RWPE2 (cell line): ENCODE results near the gene FMC1.
"Not testable (repeated sequence)": the region's sequence is repeated elsewhere in the genome, so short reads cannot be mapped to it uniquely, and the experiment has no call there.

Experiments used
- ATAC-seq: fragments of 200-7000 bp; cut with Tn5 transposase; 3 replicates; pipeline ENCODE4 v1.9.1; 2021; ENCODE audit warnings: low read depth
- DNase-seq: peaks from one replicate; pipeline ENCODE4 v3.0.0-alpha.2; 2020; ENCODE audit warnings: low spot score
- H3K27ac ChIP-seq: fragments of 450-650 bp; 2 replicates; pipeline ENCODE4 v1.5.1; 2017; ENCODE audit warnings: mild to moderate bottlenecking; ENCODE audit not compliant: poor library complexity, severe bottlenecking
- H3K27me3 ChIP-seq: fragments of 250-450 bp; sonication (Bioruptor Pico); 2 replicates; pipeline ENCODE4 v1.5.1; 2021; ENCODE audit warnings: mild to moderate bottlenecking, moderate library complexity; ENCODE audit not compliant: insufficient read depth, poor library complexity, severe bottlenecking
- H3K36me3 ChIP-seq: fragments of 250-450 bp; sonication (Bioruptor Pico); 2 replicates; pipeline ENCODE4 v1.5.1; 2020; ENCODE audit warnings: low read depth, mild to moderate bottlenecking, moderate library complexity
- H3K4me1 ChIP-seq: fragments of 250-450 bp; sonication (Bioruptor Pico); 2 replicates; pipeline ENCODE4 v1.5.1; 2021; ENCODE audit warnings: mild to moderate bottlenecking, moderate library complexity; ENCODE audit not compliant: insufficient read depth, poor library complexity, severe bottlenecking
- H3K4me3 ChIP-seq: fragments of 250-450 bp; sonication (Bioruptor Pico); 2 replicates; pipeline ENCODE4 v1.5.1; 2021; ENCODE audit warnings: mild to moderate bottlenecking, moderate library complexity; ENCODE audit not compliant: severe bottlenecking
- H3K9me3 ChIP-seq: fragments of 250-450 bp; sonication (Bioruptor Pico); 2 replicates; pipeline ENCODE4 v1.5.1; 2021; ENCODE audit warnings: mild to moderate bottlenecking, moderate library complexity; ENCODE audit not compliant: severe bottlenecking
- TF ChIP-seq, protein P1 (sequence below): fragments of 450-650 bp; IDR thresholded peaks from one replicate; pipeline ENCODE4 v1.5.1; 2017; ENCODE audit warnings: mild to moderate bottlenecking, moderate library complexity; ENCODE audit not compliant: poor library complexity, severe bottlenecking

FMC1 gene

GRCh38 chr7:139321071-139321745, 19.9 kb upstream of the FMC1 start:
- no peak overlapping the region for H3K4me3 ChIP-seq
- no peaks in the 10 kb centered on the region for H3K9me3 ChIP-seq
- H3K4me1 ChIP-seq = no peaks in the 10 kb centered on the region
- DNase-seq = no peak
- no peaks in the 10 kb centered on the region for H3K36me3 ChIP-seq
- TF ChIP-seq, protein P1, sequence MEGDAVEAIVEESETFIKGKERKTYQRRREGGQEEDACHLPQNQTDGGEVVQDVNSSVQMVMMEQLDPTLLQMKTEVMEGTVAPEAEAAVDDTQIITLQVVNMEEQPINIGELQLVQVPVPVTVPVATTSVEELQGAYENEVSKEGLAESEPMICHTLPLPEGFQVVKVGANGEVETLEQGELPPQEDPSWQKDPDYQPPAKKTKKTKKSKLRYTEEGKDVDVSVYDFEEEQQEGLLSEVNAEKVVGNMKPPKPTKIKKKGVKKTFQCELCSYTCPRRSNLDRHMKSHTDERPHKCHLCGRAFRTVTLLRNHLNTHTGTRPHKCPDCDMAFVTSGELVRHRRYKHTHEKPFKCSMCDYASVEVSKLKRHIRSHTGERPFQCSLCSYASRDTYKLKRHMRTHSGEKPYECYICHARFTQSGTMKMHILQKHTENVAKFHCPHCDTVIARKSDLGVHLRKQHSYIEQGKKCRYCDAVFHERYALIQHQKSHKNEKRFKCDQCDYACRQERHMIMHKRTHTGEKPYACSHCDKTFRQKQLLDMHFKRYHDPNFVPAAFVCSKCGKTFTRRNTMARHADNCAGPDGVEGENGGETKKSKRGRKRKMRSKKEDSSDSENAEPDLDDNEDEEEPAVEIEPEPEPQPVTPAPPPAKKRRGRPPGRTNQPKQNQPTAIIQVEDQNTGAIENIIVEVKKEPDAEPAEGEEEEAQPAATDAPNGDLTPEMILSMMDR = peak; percentile 30
- ATAC-seq = no peak
- no peaks in the 10 kb centered on the region for H3K27me3 ChIP-seq
- H3K27ac ChIP-seq = no peak overlapping the region

DNA sequence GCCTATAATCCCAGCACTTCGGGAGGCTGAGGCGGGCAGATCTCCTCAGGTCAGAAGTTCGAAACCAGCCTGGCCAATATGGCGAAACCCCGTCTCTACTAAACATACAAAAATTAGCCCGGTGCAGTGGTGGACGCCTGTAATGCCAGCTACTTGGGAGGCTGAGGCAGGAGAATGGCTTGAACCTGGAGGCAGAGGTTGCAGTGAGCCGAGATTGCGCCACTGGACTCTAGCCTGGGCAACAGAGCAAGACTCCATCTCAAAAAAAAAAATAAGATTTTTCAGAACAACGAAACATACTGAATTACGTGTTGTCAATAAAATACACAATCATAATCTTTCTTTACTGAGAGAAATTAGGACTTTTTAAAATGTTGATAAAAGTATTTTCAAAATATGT, 16.4 kb upstream of the FMC1 start:
- not testable (repeated sequence) for H3K27ac ChIP-seq, DNase-seq, H3K9me3 ChIP-seq, H3K27me3 ChIP-seq, H3K4me3 ChIP-seq, ATAC-seq, H3K4me1 ChIP-seq, H3K36me3 ChIP-seq

DNA sequence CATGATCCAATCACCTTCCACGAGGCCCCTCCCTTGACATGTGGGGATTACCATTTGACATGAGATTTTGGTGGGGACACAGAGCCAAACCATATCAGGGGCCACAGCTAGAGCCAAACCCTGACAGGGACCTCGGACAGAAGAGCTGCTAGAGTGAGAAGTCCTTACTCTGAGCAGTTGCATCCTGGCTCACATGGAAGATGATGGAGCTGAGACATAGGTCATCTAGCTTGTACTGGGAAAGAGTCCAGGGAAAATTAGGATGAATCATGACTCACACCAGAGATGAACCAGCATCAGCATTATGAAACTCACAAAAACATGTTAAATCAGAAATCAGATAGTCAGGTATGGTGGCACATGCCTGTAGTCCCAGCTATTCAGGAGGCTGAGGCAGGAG, 12.8 kb upstream of the FMC1 start:
- Histone ChIP-seq H3K36me3 (no peaks in the 10 kb centered on the region), H3K27me3 (no peaks in the 10 kb centered on the region), H3K4me1 (no peaks in the 10 kb centered on the region), H3K9me3 (no peaks in the 10 kb centered on the region), H3K27ac (no peak overlapping the region), H3K4me3 (no peak overlapping the region)
- ATAC-seq (peak; percentile 95), DNase-seq (no peak)
- TF ChIP-seq, protein P1 = no peak

GRCh38 chr7:139329119-139329518, 12.0 kb upstream of the FMC1 start:
- Histone ChIP-seq H3K36me3 (no peaks in the 10 kb centered on the region), H3K27ac (no peak overlapping the region), H3K9me3 (no peaks in the 10 kb centered on the region), H3K27me3 (no peaks in the 10 kb centered on the region), H3K4me3 (no peak overlapping the region), H3K4me1 (no peaks in the 10 kb centered on the region)
- TF ChIP-seq, protein P1 = no peak
- no peak for ATAC-seq
- DNase-seq = no peak

DNA sequence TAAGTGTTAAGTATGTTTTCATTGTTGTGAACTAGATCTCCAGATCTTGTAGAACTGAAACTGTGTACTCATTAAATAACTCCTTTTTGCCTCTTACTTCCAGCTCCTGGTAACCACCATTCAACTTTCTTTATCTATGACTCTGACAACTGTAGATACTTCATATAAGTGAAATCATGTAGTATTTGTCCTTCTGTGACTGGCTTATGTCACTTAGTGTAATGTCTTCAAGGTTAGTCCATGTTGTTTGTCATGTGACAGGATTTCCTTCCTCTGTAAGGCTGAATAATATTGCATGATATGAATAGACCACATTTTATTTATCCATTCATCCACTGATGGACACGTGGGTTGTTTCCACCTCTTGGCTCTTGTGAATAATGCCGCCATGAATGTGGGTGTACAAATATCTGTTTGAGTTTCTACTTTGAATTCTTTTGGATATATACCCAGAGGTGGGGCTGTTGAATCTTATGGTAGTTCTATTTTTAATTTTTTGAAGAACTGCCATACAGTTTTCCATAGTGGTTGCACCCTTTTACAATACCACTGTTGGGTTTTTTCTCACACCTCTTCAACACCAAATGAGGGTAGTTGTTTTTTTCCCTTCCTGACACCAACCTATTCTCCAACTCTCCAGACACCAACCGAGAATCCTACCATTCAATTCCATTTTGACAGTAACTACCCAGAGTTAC, 10.7 kb upstream of the FMC1 start:
- Histone ChIP-seq H3K9me3 (no peaks in the 10 kb centered on the region), H3K27me3 (no peaks in the 10 kb centered on the region), H3K4me1 (no peaks in the 10 kb centered on the region), H3K4me3 (no peak overlapping the region), H3K36me3 (no peaks in the 10 kb centered on the region), H3K27ac (no peak overlapping the region)
- no peak for ATAC-seq
- TF ChIP-seq, protein P1 = no peak
- no peak for DNase-seq
